Activated CD8-positive, alpha-beta T cell treated with anti-CD3 and anti-CD28 coated beads for 36 hours (primary cell): ENCODE data around the gene ABHD15. TPM values are rescaled to one million over a fixed set of nuclear protein-coding genes. Genes with fewer than 3 reads are reported as not detected.

Experiments used
- ATAC-seq: fragments of 200-7000 bp; cut with Tn5 transposase; one replicate; pipeline ENCODE4 v1.10.0; 2021; ENCODE audit warnings: mild to moderate bottlenecking, moderate library complexity
- CTCF ChIA-PET: fragments of 350-600 bp; sonication (Branson Sonifier 250); formaldehyde crosslinking; loops from one replicate; lab custom pipeline; 2021; ENCODE audit warnings: antibody characterized with exemption; lab: Charles Lee
- POLR2A ChIA-PET: fragments of 350-600 bp; sonication (Branson Sonifier 250); formaldehyde crosslinking; loops from one replicate; lab custom pipeline; 2021; ENCODE audit warnings: antibody characterized with exemption; lab: Charles Lee
- DNase-seq: peaks from one replicate; pipeline ENCODE4 v3.0.0-alpha.2; 2020
- H3K27ac Mint-ChIP-seq: one replicate; pipeline ENCODE4 v1.8.0; 2021; ENCODE audit warnings: mild to moderate bottlenecking, mixed read lengths
- H3K27me3 Mint-ChIP-seq: one replicate; pipeline ENCODE4 v1.8.0; 2021; ENCODE audit warnings: mixed read lengths
- H3K36me3 Mint-ChIP-seq: one replicate; pipeline ENCODE4 v1.8.0; 2021; ENCODE audit warnings: low read depth, mixed read lengths
- H3K4me1 Mint-ChIP-seq: one replicate; pipeline ENCODE4 v1.8.0; 2021; ENCODE audit warnings: low read depth, mixed read lengths
- H3K4me3 Mint-ChIP-seq: one replicate; pipeline ENCODE4 v1.8.0; 2021; ENCODE audit warnings: mild to moderate bottlenecking, moderate library complexity, mixed read lengths
- H3K9me3 Mint-ChIP-seq: one replicate; pipeline ENCODE4 v1.8.0; 2021; ENCODE audit warnings: mixed read lengths
- CTCF ChIP-seq: fragments of 200-600 bp; IDR thresholded peaks from one replicate; pipeline ENCODE4 v1.8.0; 2022; ENCODE audit warnings: antibody characterized with exemption, mild to moderate bottlenecking
- intact Hi-C: fragments of 100-400 bp; cut with micrococcal nuclease; formaldehyde crosslinking; loops from one replicate; pipeline ENCODE4 v1.10.0; 2022
- total RNA-seq, 2 experiments: library from RNA; stranded (reverse); gene quantifications; one replicate each; pipeline ENCODE4 v1.2.3, GENCODE V29; 2021

Gene ABHD15
- total RNA-seq, 2 experiments from 2014 or later = 9.7 to 10.1 TPM

- no peak for TF ChIP-seq CTCF
- Mint-ChIP-seq H3K9me3 (no peaks in the 10 kb centered on the region), H3K27ac (no peak overlapping the region), H3K36me3 (peaks cover 6% of the 10 kb centered on the region), H3K27me3 (no peaks in the 10 kb centered on the region), H3K4me1 (no peaks in the 10 kb centered on the region), H3K4me3 (no peak overlapping the region)
- POLR2A ChIA-PET = interaction anchor here (1.0 kb wide), 1 partner anchor 10 kb away, joined by 5 read pairs; no protein-coding TSS in a partner anchor
- ATAC-seq (no peak), DNase-seq (no peak)
- intact Hi-C loops = no loop called here
- CTCF ChIA-PET = interaction anchor here (1.1 to 1.4 kb wide), 2 partner anchors 10 to 155 kb away, joined by 4 to 10 read pairs; no protein-coding TSS in a partner anchor
Measured at GRCh38 chr17:29524692-29525091, 42.1 kb downstream of the ABHD15 start.

- TF ChIP-seq CTCF = no peak
- DNase-seq (no peak), ATAC-seq (no peak)
- Mint-ChIP-seq H3K36me3 (peaks cover 21% of the 10 kb centered on the region), H3K9me3 (no peaks in the 10 kb centered on the region), H3K4me1 (no peaks in the 10 kb centered on the region), H3K4me3 (no peak overlapping the region), H3K27ac (no peak overlapping the region), H3K27me3 (no peaks in the 10 kb centered on the region)
- ChIA-PET POLR2A (no interaction called here), CTCF (interaction anchor here (2.2 to 2.8 kb wide), 2 partner anchors 19 to 149 kb away, joined by 9 to 10 read pairs; no protein-coding TSS in a partner anchor)
- intact Hi-C loops = no loop called here
Measured at GRCh38 chr17:29518359-29518758, 48.5 kb downstream of the ABHD15 start.

GRCh38 chr17:29514792-29515191, 52.0 kb downstream of the ABHD15 start:
- H3K4me1 Mint-ChIP-seq = no peaks in the 10 kb centered on the region
- intact Hi-C loops = no loop called here
- TF ChIP-seq CTCF = no peak
- no peak overlapping the region for H3K4me3 Mint-ChIP-seq
- H3K9me3 Mint-ChIP-seq = no peaks in the 10 kb centered on the region
- H3K36me3 Mint-ChIP-seq = peaks cover 23% of the 10 kb centered on the region
- ATAC-seq = no peak
- DNase-seq = no peak
- ChIA-PET POLR2A (no interaction called here), CTCF (interaction anchor here (1.0 to 2.0 kb wide), 3 partner anchors 21 to 391 kb away, joined by 3 to 10 read pairs (median 3); no protein-coding TSS in a partner anchor)
- no peaks in the 10 kb centered on the region for H3K27me3 Mint-ChIP-seq
- no peak overlapping the region for H3K27ac Mint-ChIP-seq

GRCh38 chr17:29510953-29511352, 55.9 kb downstream of the ABHD15 start:
- Mint-ChIP-seq H3K4me1 (no peaks in the 10 kb centered on the region), H3K27me3 (no peaks in the 10 kb centered on the region), H3K9me3 (no peaks in the 10 kb centered on the region), H3K4me3 (no peak overlapping the region), H3K27ac (no peak overlapping the region), H3K36me3 (peaks cover 12% of the 10 kb centered on the region)
- ATAC-seq (no peak), DNase-seq (no peak)
- POLR2A ChIA-PET = no interaction called here
- intact Hi-C loops = no loop called here
- CTCF ChIA-PET = no interaction called here
- TF ChIP-seq CTCF = no peak

Other genes starting within 250 kb of the ABHD15 start
- 10 to 100 TPM; 33.5 to 34.6 TPM for gene TAOK1, start 176.7 kb downstream of the ABHD15 start, total RNA-seq
- 10 to 100 TPM; 46.7 to 50.2 TPM for gene TP53I13, start 1.7 kb upstream of the ABHD15 start, total RNA-seq
- 10 to 100 TPM; 54.8 to 59.3 TPM for gene GIT1, start 22.6 kb upstream of the ABHD15 start, total RNA-seq
- 10 to 100 TPM; 22.8 to 22.9 TPM for gene ANKRD13B, start 26.1 kb upstream of the ABHD15 start, total RNA-seq
- 10 to 100 TPM; 11.6 to 13.0 TPM for gene CORO6, start 55.9 kb upstream of the ABHD15 start, total RNA-seq